Mesenchymal stem cell (in vitro differentiated cells and primary cell): ENCODE data around the gene ALG2.

Source experiments
- DNase-seq: peaks from one replicate; pipeline ENCODE4 v3.0.0-alpha.2; 2013
- H2AFZ ChIP-seq: one replicate; pipeline ENCODE4 v1.6.1; 2013; ENCODE audit warnings: low read depth, mild to moderate bottlenecking, control low read depth, inconsistent platforms, low read length, moderate library complexity
- H2AK5ac ChIP-seq: 2 replicates; pipeline ENCODE4 v1.6.1; 2013; ENCODE audit warnings: low read length, moderate library complexity, mild to moderate bottlenecking, inconsistent platforms; ENCODE audit not compliant: severe bottlenecking
- H2BK120ac ChIP-seq: one replicate; pipeline ENCODE4 v1.6.1; 2013; ENCODE audit warnings: low read depth, mild to moderate bottlenecking, inconsistent platforms, low read length, moderate library complexity
- H2BK12ac ChIP-seq, 2 experiments: one replicate each; pipeline ENCODE4 v1.6.1; 2013; ENCODE audit warnings: inconsistent platforms in 2 of 2, low read length in 2 of 2, mild to moderate bottlenecking in 2 of 2, moderate library complexity in 2 of 2, control low read depth in 1 of 2
- H2BK15ac ChIP-seq: one replicate; pipeline ENCODE4 v1.6.1; 2013; ENCODE audit warnings: mild to moderate bottlenecking, low read depth, inconsistent platforms; ENCODE audit not compliant: poor library complexity, severe bottlenecking
- H2BK5ac ChIP-seq: 2 replicates; pipeline ENCODE4 v1.6.1; 2013; ENCODE audit warnings: low read depth, mild to moderate bottlenecking, low read length, control low read depth, inconsistent platforms; ENCODE audit not compliant: poor library complexity, severe bottlenecking
- H3K14ac ChIP-seq, 2 experiments: one replicate each; pipeline ENCODE4 v1.6.1; 2013; ENCODE audit warnings: inconsistent platforms in 2 of 2, low read length in 2 of 2, control low read depth in 1 of 2, mild to moderate bottlenecking in 1 of 2, moderate library complexity in 1 of 2
- H3K18ac ChIP-seq, 2 experiments: one replicate each; pipeline ENCODE4 v1.6.1; 2013; ENCODE audit warnings: inconsistent platforms in 2 of 2, low read length in 2 of 2, control low read depth in 1 of 2, low read depth in 1 of 2, mild to moderate bottlenecking in 1 of 2
- H3K23ac ChIP-seq, 2 experiments: one replicate each; pipeline ENCODE4 v1.6.1; 2013; ENCODE audit warnings: inconsistent platforms in 2 of 2, low read length in 2 of 2, mild to moderate bottlenecking in 2 of 2, moderate library complexity in 2 of 2, control low read depth in 1 of 2
- H3K27ac ChIP-seq: 2 replicates; pipeline ENCODE4 v1.5.1; 2013; ENCODE audit warnings: mild to moderate bottlenecking, moderate library complexity, low read length, control low read depth, inconsistent platforms; ENCODE audit not compliant: poor library complexity, severe bottlenecking
- H3K27me3 ChIP-seq, 2 experiments: 2 replicates each; pipeline versions ENCODE4 v1.6.1 to v1.7.0; 2013; ENCODE audit warnings: low read length in 2 of 2, mild to moderate bottlenecking in 2 of 2, moderate library complexity in 2 of 2, control low read depth in 1 of 2, inconsistent platforms in 1 of 2; ENCODE audit not compliant: control insufficient read depth in 1 of 2, insufficient read depth in 1 of 2
- H3K36me3 ChIP-seq, 2 experiments: 2 replicates each; pipeline versions ENCODE4 v1.6.1 to v1.7.0; 2013; ENCODE audit warnings: low read length in 2 of 2, control low read depth in 1 of 2, inconsistent platforms in 1 of 2, low read depth in 1 of 2, mild to moderate bottlenecking in 1 of 2; ENCODE audit not compliant: insufficient read depth in 2 of 2, control insufficient read depth in 1 of 2
- H3K4ac ChIP-seq, 2 experiments: one replicate each; pipeline ENCODE4 v1.6.1; 2013; ENCODE audit warnings: inconsistent platforms in 2 of 2, low read length in 2 of 2, mild to moderate bottlenecking in 2 of 2, moderate library complexity in 2 of 2, control low read depth in 1 of 2, low read depth in 1 of 2
- H3K4me1 ChIP-seq: 2 replicates; pipeline ENCODE4 v1.6.1; 2013; ENCODE audit warnings: low read depth, low read length, control low read depth; ENCODE audit not compliant: control insufficient read depth, insufficient read depth
- H3K4me2 ChIP-seq: 2 replicates; pipeline ENCODE4 v1.6.1; 2013; ENCODE audit warnings: low read length, mild to moderate bottlenecking, inconsistent platforms; ENCODE audit not compliant: poor library complexity, severe bottlenecking
- H3K4me3 ChIP-seq, 2 experiments: 2 replicates each; pipeline versions ENCODE4 v1.5.1 to v1.7.0; 2013; ENCODE audit warnings: low read length in 2 of 2, mild to moderate bottlenecking in 2 of 2, control low read depth in 1 of 2, low read depth in 1 of 2; ENCODE audit not compliant: insufficient read depth in 1 of 2
- H3K79me1 ChIP-seq: replicated peaks from 2 replicates; pipeline ENCODE4 v1.6.1; 2013; ENCODE audit warnings: mild to moderate bottlenecking, control low read depth, low read length, inconsistent platforms; ENCODE audit not compliant: poor library complexity, severe bottlenecking
- H3K9ac ChIP-seq: 2 replicates; pipeline ENCODE4 v1.7.0; 2013; ENCODE audit warnings: mild to moderate bottlenecking, low read length, moderate library complexity
- H3K9me3 ChIP-seq: 2 replicates; pipeline ENCODE4 v1.7.0; 2013; ENCODE audit warnings: mild to moderate bottlenecking, low read length; ENCODE audit not compliant: control insufficient read depth
- H4K8ac ChIP-seq: one replicate; pipeline ENCODE4 v1.6.1; 2013; ENCODE audit warnings: inconsistent platforms, mild to moderate bottlenecking, low read length, moderate library complexity
- H4K91ac ChIP-seq: one replicate; pipeline ENCODE4 v1.6.1; 2013; ENCODE audit warnings: mild to moderate bottlenecking, low read length, inconsistent platforms
- whole genome bisulfite sequencing: methylation state at CpG from one replicate; pipeline ENCODE4 v1.1.7; 2013; ENCODE audit warnings: mixed read lengths; 5-methylcytosine and 5-hydroxymethylcytosine counted together

ALG2 gene

GRCh38 chr9:99253134-99253533 lies 31.4 kb upstream of the ALG2 start:
- Histone ChIP-seq H2AK5ac (no peak overlapping the region), H3K27ac (no peak overlapping the region), H2BK120ac (no peak overlapping the region), H3K14ac (no peak overlapping the region), H3K4ac (no peak overlapping the region), H2AFZ (no peak overlapping the region), H2BK12ac (no peak overlapping the region), H3K4me1 (peaks cover 6% of the 10 kb centered on the region), H4K8ac (no peak overlapping the region), H3K18ac (no peak overlapping the region), H3K4me3 (no peak overlapping the region), H3K27me3 (no peaks in the 10 kb centered on the region), H2BK5ac (no peak overlapping the region), H3K79me1 (no peaks in the 10 kb centered on the region), H3K9ac (no peak overlapping the region), H3K4me2 (no peak overlapping the region), H3K23ac (no peak overlapping the region), H3K36me3 (no peaks in the 10 kb centered on the region), H4K91ac (no peak overlapping the region), H2BK15ac (no peak overlapping the region), H3K9me3 (no peaks in the 10 kb centered on the region)
- DNase-seq = no peak
- no CpG with 5 or more reads among the region's 2 CpGs for WGBS

DNA sequence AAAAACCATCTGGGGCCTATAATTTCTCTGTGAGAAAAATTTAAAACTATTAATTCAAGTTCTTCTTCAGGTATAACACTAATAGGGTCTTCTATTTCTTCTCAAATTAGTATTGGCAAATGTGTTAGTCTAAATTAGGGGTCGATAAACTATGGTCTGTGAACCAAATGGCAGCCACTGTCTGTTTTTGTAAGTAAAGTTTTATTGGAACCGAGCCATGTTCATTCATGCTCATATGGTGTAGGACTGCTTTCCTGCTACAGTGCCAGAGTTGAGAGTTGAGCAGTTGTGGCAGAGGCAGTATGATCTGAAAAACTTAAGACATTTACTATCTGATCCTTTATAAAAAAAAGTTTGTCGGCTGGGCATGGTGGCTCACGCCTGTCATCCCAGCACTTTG lies 29.4 kb upstream of the ALG2 start:
- no peak overlapping the region for H3K27ac ChIP-seq
- no peaks in the 10 kb centered on the region for H3K9me3 ChIP-seq
- no peaks in the 10 kb centered on the region for H3K79me1 ChIP-seq
- H3K14ac ChIP-seq = no peak overlapping the region
- no peaks in the 10 kb centered on the region for H3K36me3 ChIP-seq
- H2BK15ac ChIP-seq = no peak overlapping the region
- H4K8ac ChIP-seq = no peak overlapping the region
- H3K9ac ChIP-seq = no peak overlapping the region
- no peak overlapping the region for H2BK5ac ChIP-seq
- H2BK120ac ChIP-seq = no peak overlapping the region
- H3K4me1 ChIP-seq = peaks cover 6% of the 10 kb centered on the region
- H2AK5ac ChIP-seq = no peak overlapping the region
- no peak overlapping the region for H3K4ac ChIP-seq
- H3K23ac ChIP-seq = no peak overlapping the region
- H4K91ac ChIP-seq = no peak overlapping the region
- no peak overlapping the region for H2AFZ ChIP-seq
- H3K4me3 ChIP-seq = no peak overlapping the region
- H3K18ac ChIP-seq = no peak overlapping the region
- H3K4me2 ChIP-seq = no peak overlapping the region
- no peak for DNase-seq
- no peak overlapping the region for H2BK12ac ChIP-seq
- H3K27me3 ChIP-seq = no peaks in the 10 kb centered on the region
- 93% methylated on average over 4 of the region's 4 CpGs for WGBS

DNA sequence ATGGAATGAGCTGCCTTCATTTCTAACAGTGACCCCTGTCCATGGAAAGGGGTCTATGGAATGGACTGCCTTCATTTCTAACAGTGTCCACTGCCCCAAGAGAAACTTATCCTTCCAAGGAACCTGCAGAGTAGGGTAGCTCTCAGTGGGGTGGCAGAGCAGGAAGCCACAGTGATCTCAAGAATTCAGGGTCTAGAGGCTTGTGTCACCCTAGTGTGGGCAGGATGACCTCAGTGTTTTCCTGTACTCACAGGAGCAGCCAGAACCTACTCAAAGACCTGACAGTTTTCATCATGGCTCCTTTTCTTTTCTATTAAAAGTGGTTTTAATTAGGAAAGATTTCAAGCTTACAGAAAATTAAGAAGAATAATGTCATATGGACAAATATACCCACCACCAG lies 27.9 kb upstream of the ALG2 start:
- no peaks in the 10 kb centered on the region for H3K36me3 ChIP-seq
- no peak overlapping the region for H3K18ac ChIP-seq
- no peak overlapping the region for H3K27ac ChIP-seq
- H3K9ac ChIP-seq = no peak overlapping the region
- no peak overlapping the region for H2BK12ac ChIP-seq
- H3K14ac ChIP-seq = no peak overlapping the region
- no peak overlapping the region for H2AK5ac ChIP-seq
- no peaks in the 10 kb centered on the region for H3K9me3 ChIP-seq
- H3K79me1 ChIP-seq = no peaks in the 10 kb centered on the region
- H3K23ac ChIP-seq = no peak overlapping the region
- no peak overlapping the region for H3K4ac ChIP-seq
- H3K4me3 ChIP-seq = no peak overlapping the region
- H4K8ac ChIP-seq = no peak overlapping the region
- no peak for DNase-seq
- H3K4me1 ChIP-seq = peaks cover 6% of the 10 kb centered on the region
- no peak overlapping the region for H2BK5ac ChIP-seq
- H3K4me2 ChIP-seq = no peak overlapping the region
- no peak overlapping the region for H2AFZ ChIP-seq
- H2BK15ac ChIP-seq = no peak overlapping the region
- H4K91ac ChIP-seq = no peak overlapping the region
- H2BK120ac ChIP-seq = no peak overlapping the region
- H3K27me3 ChIP-seq = no peaks in the 10 kb centered on the region

GRCh38 chr9:99244344-99245260 lies 22.9 kb upstream of the ALG2 start:
- Histone ChIP-seq H3K27me3 (no peaks in the 10 kb centered on the region), H4K8ac (no peak overlapping the region), H2AFZ (no peak overlapping the region), H3K9ac (no peak overlapping the region), H3K4me2 (no peak overlapping the region), H2BK15ac (no peak overlapping the region), H3K36me3 (peaks cover 0 to 14% of the 10 kb centered on the region in 2 experiments), H3K23ac (no peak overlapping the region), H3K4me1 (peaks cover 2% of the 10 kb centered on the region), H3K27ac (no peak overlapping the region), H2BK120ac (no peak overlapping the region), H2AK5ac (no peak overlapping the region), H3K4me3 (no peak overlapping the region), H3K4ac (no peak overlapping the region), H3K18ac (no peak overlapping the region), H3K14ac (no peak overlapping the region), H3K9me3 (no peaks in the 10 kb centered on the region), H2BK12ac (no peak overlapping the region), H3K79me1 (no peaks in the 10 kb centered on the region), H2BK5ac (no peak overlapping the region), H4K91ac (no peak overlapping the region)
- 92% methylated on average over 2 of the region's 3 CpGs for WGBS
- no peak for DNase-seq
